Fibroblast of lung (primary cell): ENCODE data around the gene CAST. TPM values are rescaled to one million over a fixed set of nuclear protein-coding genes. Genes with fewer than 3 reads are reported as not detected.

Source experiments
- DNase-seq, 2 donors: peaks; one replicate each; pipeline versions ENCODE4 v3.0.0 to v3.0.0-alpha.2; 2010; ENCODE audit warnings: low read depth in 2 of 2
- H2AFZ ChIP-seq: 2 replicates; pipeline ENCODE4 v1.5.1; 2012; ENCODE audit warnings: low read length, control low read depth, inconsistent platforms
- H3K27ac ChIP-seq: 2 replicates; pipeline ENCODE4 v1.5.1; 2011; ENCODE audit warnings: low read length, control low read depth; ENCODE audit not compliant: insufficient read depth
- H3K27me3 ChIP-seq: 2 replicates; pipeline ENCODE4 v1.5.1; 2011; ENCODE audit warnings: mild to moderate bottlenecking, low read length; ENCODE audit not compliant: control insufficient read depth, insufficient read depth
- H3K36me3 ChIP-seq: 2 replicates; pipeline ENCODE4 v1.5.1; 2011; ENCODE audit warnings: low read length; ENCODE audit not compliant: control insufficient read depth, insufficient read depth
- H3K4me1 ChIP-seq: 2 replicates; pipeline ENCODE4 v1.5.1; 2011; ENCODE audit warnings: low read length; ENCODE audit not compliant: control insufficient read depth, insufficient read depth; ENCODE audit errors: extremely low read depth
- H3K4me2 ChIP-seq: 2 replicates; pipeline ENCODE4 v1.5.1; 2011; ENCODE audit warnings: low read length, control low read depth; ENCODE audit not compliant: insufficient read depth; ENCODE audit errors: extremely low read depth
- H3K4me3 ChIP-seq, 4 experiments: fragments of 200-600 bp in 1 of 4; sonication (generic) in 1 of 4; replicated peaks in 1 of 4; 2 replicates each; pipeline ENCODE4 v1.5.1; 2011 to 2016; ENCODE audit warnings: low read length in 4 of 4, low read depth in 3 of 4, mild to moderate bottlenecking in 3 of 4, control low read depth in 2 of 4, inconsistent platforms in 1 of 4, mixed read lengths in 1 of 4; ENCODE audit not compliant: insufficient read depth in 1 of 4; ENCODE audit errors: control extremely low read depth in 1 of 4
- H3K79me2 ChIP-seq: 2 replicates; pipeline ENCODE4 v1.5.1; 2012; ENCODE audit warnings: mild to moderate bottlenecking, low read length, inconsistent platforms; ENCODE audit not compliant: control insufficient read depth, insufficient read depth
- H3K9ac ChIP-seq: 2 replicates; pipeline ENCODE4 v1.5.1; 2011; ENCODE audit warnings: mild to moderate bottlenecking, low read length, control low read depth; ENCODE audit not compliant: insufficient read depth
- H3K9me3 ChIP-seq: 2 replicates; pipeline ENCODE4 v1.5.1; 2012; ENCODE audit warnings: low read depth, low read length; ENCODE audit not compliant: control insufficient read depth, insufficient read depth
- H4K20me1 ChIP-seq: 2 replicates; pipeline ENCODE4 v1.5.1; 2011; ENCODE audit warnings: low read length; ENCODE audit not compliant: control insufficient read depth, insufficient read depth; ENCODE audit errors: extremely low read depth
- EZH2 ChIP-seq: IDR thresholded peaks from 2 replicates; pipeline ENCODE4 v1.5.1; 2012; ENCODE audit warnings: low read length, control low read depth, mild to moderate bottlenecking; ENCODE audit errors: missing control alignments
- polyA plus RNA-seq, 2 donors: library from polyadenylated mRNA; depleted of rRNA in 1 of 2; stranded (reverse) in 1 of 2; unstranded in 1 of 2; fragments of >200 nt; gene quantifications; 2 replicates each; pipeline ENCODE4 v1.2.1, GENCODE V29; 2011 to 2012; ENCODE audit warnings: missing spikeins in 1 of 2
- total RNA-seq: library from RNA; depleted of rRNA; stranded (reverse); fragments of >200 nt; gene quantifications from 2 replicates; pipeline ENCODE4 v1.2.1, GENCODE V29; 2014
- TF ChIP-seq, protein P1 (sequence below), 2 donors: IDR thresholded peaks in 1 of 2; conservative IDR thresholded peaks in 1 of 2; 1 replicate in 1 of 2; 2 replicates in 1 of 2; pipeline ENCODE4 v1.5.1; 2011 to 2012; ENCODE audit warnings: low read length in 2 of 2, control low read depth in 1 of 2, inconsistent platforms in 1 of 2, low read depth in 1 of 2, mild to moderate bottlenecking in 1 of 2

The CAST gene
- total and polyA plus RNA-seq, 2 donors (not counting 1 experiment from before 2014, with no cell fraction given): 203 to 378 TPM

DNA sequence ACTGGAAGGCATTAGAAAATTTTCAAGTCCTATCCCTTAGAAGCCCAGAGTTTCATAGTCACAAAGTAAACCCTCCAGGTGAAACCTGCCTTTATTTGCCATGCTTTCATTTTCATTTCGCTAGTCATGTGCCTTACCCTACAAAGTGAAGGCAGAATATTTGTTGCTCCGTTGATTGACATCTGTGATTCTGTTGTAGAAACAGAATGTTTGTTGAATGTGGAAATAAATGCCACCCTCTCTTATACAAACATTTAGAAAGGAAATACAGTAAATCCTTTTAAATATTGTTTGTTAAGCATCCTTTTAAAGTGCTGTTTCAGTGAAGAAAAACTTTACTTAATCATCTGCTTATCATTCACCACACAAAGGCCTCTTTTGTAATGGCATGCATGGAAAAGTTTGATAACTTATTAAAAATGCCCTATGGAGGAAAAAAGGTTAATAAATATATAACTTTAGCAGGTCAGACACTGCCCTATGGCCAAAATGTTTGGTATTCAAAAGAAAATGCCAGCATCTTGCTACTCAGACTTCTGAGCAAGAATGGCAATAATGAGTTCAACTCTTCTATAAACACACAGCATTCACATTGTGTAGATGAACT lies 34.3 kb upstream of the CAST start:
- Histone ChIP-seq H3K79me2 (no peaks in the 10 kb centered on the region), H3K36me3 (no peaks in the 10 kb centered on the region), H3K9me3 (no peaks in the 10 kb centered on the region), H3K27me3 (no peaks in the 10 kb centered on the region), H3K4me1 (peaks cover 7% of the 10 kb centered on the region), H3K4me2 (no peak overlapping the region), H4K20me1 (no peaks in the 10 kb centered on the region), H3K9ac (no peak overlapping the region), H3K27ac (no peak overlapping the region), H3K4me3 (no peak overlapping the region), H2AFZ (no peak overlapping the region)
- DNase-seq: peak in 1 of 2 donors; percentile 25
- TF ChIP-seq, protein P1, sequence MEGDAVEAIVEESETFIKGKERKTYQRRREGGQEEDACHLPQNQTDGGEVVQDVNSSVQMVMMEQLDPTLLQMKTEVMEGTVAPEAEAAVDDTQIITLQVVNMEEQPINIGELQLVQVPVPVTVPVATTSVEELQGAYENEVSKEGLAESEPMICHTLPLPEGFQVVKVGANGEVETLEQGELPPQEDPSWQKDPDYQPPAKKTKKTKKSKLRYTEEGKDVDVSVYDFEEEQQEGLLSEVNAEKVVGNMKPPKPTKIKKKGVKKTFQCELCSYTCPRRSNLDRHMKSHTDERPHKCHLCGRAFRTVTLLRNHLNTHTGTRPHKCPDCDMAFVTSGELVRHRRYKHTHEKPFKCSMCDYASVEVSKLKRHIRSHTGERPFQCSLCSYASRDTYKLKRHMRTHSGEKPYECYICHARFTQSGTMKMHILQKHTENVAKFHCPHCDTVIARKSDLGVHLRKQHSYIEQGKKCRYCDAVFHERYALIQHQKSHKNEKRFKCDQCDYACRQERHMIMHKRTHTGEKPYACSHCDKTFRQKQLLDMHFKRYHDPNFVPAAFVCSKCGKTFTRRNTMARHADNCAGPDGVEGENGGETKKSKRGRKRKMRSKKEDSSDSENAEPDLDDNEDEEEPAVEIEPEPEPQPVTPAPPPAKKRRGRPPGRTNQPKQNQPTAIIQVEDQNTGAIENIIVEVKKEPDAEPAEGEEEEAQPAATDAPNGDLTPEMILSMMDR (conservative IDR thresholded peaks at IDR 0.05 in 1 of 2, IDR thresholded peaks at IDR 0.05 in 1 of 2; ENCODE audit: low read depth in 1 of 2, low read length in 2 of 2): no peak
- TF ChIP-seq EZH2: no peak

- no peak overlapping the region for H3K4me3 ChIP-seq
- H3K27me3 ChIP-seq: no peaks in the 10 kb centered on the region
- H3K4me2 ChIP-seq: no peak overlapping the region
- no peaks in the 10 kb centered on the region for H3K79me2 ChIP-seq
- peaks cover 7% of the 10 kb centered on the region for H3K4me1 ChIP-seq
- H3K9me3 ChIP-seq: no peaks in the 10 kb centered on the region
- H4K20me1 ChIP-seq: no peaks in the 10 kb centered on the region
- H3K27ac ChIP-seq: no peak overlapping the region
- no peaks in the 10 kb centered on the region for H3K36me3 ChIP-seq
- no peak overlapping the region for H3K9ac ChIP-seq
- H2AFZ ChIP-seq: no peak overlapping the region
- TF ChIP-seq, protein P1 (conservative IDR thresholded peaks at IDR 0.05 in 1 of 2, IDR thresholded peaks at IDR 0.05 in 1 of 2; ENCODE audit: low read depth in 1 of 2, low read length in 2 of 2): no peak
- TF ChIP-seq EZH2: no peak
- DNase-seq: peak in 1 of 2 donors; percentile 25
Measured at GRCh38 chr5:96628406-96628805, 33.8 kb upstream of the CAST start.

DNA sequence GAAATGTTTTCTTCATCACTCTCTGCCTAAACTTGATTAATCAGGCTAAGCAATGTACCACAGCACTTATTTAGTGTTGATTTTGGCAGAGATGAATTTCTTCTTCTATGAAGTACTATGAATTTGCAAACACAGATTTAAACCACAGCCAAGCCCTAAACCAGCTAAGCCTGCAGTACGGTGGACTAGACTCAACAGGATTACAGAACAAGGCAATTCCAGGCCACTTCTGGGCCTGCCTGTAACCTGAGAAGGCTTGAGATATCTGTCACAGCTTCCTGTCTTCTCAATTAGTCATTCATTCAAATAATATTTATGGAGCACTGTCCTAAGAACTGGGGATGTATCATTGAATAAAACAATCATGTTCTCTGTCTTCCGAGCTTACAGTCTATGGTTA lies 32.4 kb upstream of the CAST start:
- Histone ChIP-seq H3K4me1 (peaks cover 12% of the 10 kb centered on the region), H4K20me1 (no peaks in the 10 kb centered on the region), H3K4me3 (no peak overlapping the region), H3K4me2 (no peak overlapping the region), H3K36me3 (no peaks in the 10 kb centered on the region), H3K79me2 (no peaks in the 10 kb centered on the region), H3K27ac (no peak overlapping the region), H3K27me3 (no peaks in the 10 kb centered on the region), H2AFZ (no peak overlapping the region), H3K9ac (no peak overlapping the region), H3K9me3 (no peaks in the 10 kb centered on the region)
- TF ChIP-seq EZH2: no peak
- TF ChIP-seq, protein P1 (conservative IDR thresholded peaks at IDR 0.05 in 1 of 2, IDR thresholded peaks at IDR 0.05 in 1 of 2; ENCODE audit: low read depth in 1 of 2, low read length in 2 of 2): no peak
- DNase-seq: peak; percentile 80 to 99
